Body of pancreas (tissue), 4 donors: ENCODE results near the gene SPSB1.

Experiments used
- POLR2A ChIP-seq, 3 donors: fragments of 450-650 bp; IDR thresholded peaks; one replicate each; pipeline ENCODE4 v1.6.1; 2016; ENCODE audit warnings: antibody characterized with exemption in 3 of 3, mild to moderate bottlenecking in 2 of 3
- TF ChIP-seq, protein P1 (sequence below), 7 experiments: fragments of 450-650 bp in 4 of 7; fragments of 200-600 bp in 3 of 7; sonication (generic) in 3 of 7; IDR thresholded peaks; one replicate each; pipeline ENCODE4 v1.5.1; 2016 to 2019; ENCODE audit warnings: antibody characterized with exemption in 7 of 7

DNA sequence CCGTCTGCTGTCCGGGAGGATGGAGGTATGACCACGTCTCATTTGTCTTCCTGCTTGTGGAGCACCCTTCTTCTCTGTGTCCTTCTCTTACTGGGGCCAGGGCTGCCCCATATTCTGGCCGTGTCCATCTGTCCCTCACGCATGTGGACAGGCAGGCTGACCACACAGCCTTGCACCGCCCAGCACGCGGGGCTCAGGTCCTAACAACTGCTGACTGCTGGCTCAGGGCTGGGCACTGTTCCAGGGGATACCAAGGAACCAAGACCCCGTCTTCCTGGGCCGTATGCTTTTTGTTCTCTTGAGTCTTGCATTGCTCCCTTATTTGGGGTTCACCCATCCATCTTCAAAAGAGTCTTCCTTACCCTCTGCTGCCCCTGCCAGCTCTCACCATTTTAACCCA is 17.5 kb upstream of the SPSB1 start:
- TF ChIP-seq, protein P1, sequence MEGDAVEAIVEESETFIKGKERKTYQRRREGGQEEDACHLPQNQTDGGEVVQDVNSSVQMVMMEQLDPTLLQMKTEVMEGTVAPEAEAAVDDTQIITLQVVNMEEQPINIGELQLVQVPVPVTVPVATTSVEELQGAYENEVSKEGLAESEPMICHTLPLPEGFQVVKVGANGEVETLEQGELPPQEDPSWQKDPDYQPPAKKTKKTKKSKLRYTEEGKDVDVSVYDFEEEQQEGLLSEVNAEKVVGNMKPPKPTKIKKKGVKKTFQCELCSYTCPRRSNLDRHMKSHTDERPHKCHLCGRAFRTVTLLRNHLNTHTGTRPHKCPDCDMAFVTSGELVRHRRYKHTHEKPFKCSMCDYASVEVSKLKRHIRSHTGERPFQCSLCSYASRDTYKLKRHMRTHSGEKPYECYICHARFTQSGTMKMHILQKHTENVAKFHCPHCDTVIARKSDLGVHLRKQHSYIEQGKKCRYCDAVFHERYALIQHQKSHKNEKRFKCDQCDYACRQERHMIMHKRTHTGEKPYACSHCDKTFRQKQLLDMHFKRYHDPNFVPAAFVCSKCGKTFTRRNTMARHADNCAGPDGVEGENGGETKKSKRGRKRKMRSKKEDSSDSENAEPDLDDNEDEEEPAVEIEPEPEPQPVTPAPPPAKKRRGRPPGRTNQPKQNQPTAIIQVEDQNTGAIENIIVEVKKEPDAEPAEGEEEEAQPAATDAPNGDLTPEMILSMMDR (IDR thresholded peaks at IDR 0.05), result no peak
- no peak for TF ChIP-seq POLR2A (IDR thresholded peaks at IDR 0.05)
